PC-3 (cell line): ENCODE measurements around the gene NAGLU. TPM values are rescaled to one million over a fixed set of nuclear protein-coding genes. Genes with fewer than 3 reads are reported as not detected.
"Not testable (repeated sequence)": the region's sequence is repeated elsewhere in the genome, so short reads cannot be mapped to it uniquely, and the experiment has no call there.

ENCODE experiments used
- ATAC-seq: fragments of 200-7000 bp; cut with Tn5 transposase; 2 replicates; pipeline ENCODE4 v1.9.1; 2020; ENCODE audit warnings: mild to moderate bottlenecking, moderate library complexity
- BruUV-seq: library from RNA; stranded (reverse); fragments of 400-500 nt; replicated peaks from 2 replicates; lab custom pipeline; 2021; lab: Mats Ljungman, UMichigan
- CTCF ChIA-PET: fragments of 300-600 bp; sonication (Branson Sonifier 250); formaldehyde crosslinking; loops from one replicate; lab custom pipeline; 2022; ENCODE audit warnings: antibody characterized with exemption; lab: Charles Lee
- POLR2A ChIA-PET: fragments of 300-600 bp; sonication (Branson Sonifier 250); formaldehyde crosslinking; loops from one replicate; lab custom pipeline; 2022; ENCODE audit warnings: antibody characterized with exemption; ENCODE audit not compliant: unreplicated experiment; lab: Charles Lee
- DNase-seq: peaks from one replicate; pipeline ENCODE4 v3.0.0-alpha.2; 2015
- H2AFZ ChIP-seq: fragments of 300-600 bp; sonication (generic); 2 replicates; pipeline ENCODE4 v1.6.0; 2016; ENCODE audit warnings: antibody characterized with exemption, low read length
- H3F3A ChIP-seq: fragments of 300-600 bp; sonication (generic); one replicate; pipeline ENCODE4 v1.6.0; 2017; ENCODE audit warnings: antibody characterized with exemption, low read length, control low read depth, mild to moderate bottlenecking; ENCODE audit not compliant: unreplicated experiment
- H3K27ac ChIP-seq: fragments of 300-600 bp; sonication (generic); 2 replicates; pipeline ENCODE4 v1.5.1; 2016; ENCODE audit warnings: mild to moderate bottlenecking, low read length
- H3K27me3 ChIP-seq: fragments of 300-600 bp; sonication (generic); 2 replicates; pipeline ENCODE4 v1.6.1; 2016; ENCODE audit warnings: low read length, mixed read lengths
- H3K36me3 ChIP-seq: fragments of 300-600 bp; sonication (generic); 2 replicates; pipeline ENCODE4 v1.6.1; 2016; ENCODE audit warnings: low read depth, mixed run types, low read length, mixed read lengths
- H3K4me1 ChIP-seq: fragments of 300-600 bp; sonication (generic); 2 replicates; pipeline ENCODE4 v1.5.1; 2016; ENCODE audit warnings: low read length; ENCODE audit not compliant: insufficient read depth
- H3K4me2 ChIP-seq: fragments of 300-600 bp; sonication (generic); 2 replicates; pipeline ENCODE4 v1.6.0; 2016; ENCODE audit warnings: low read length
- H3K4me3 ChIP-seq: fragments of 300-600 bp; sonication (generic); 2 replicates; pipeline ENCODE4 v1.5.1; 2016; ENCODE audit warnings: mild to moderate bottlenecking, low read length, mixed read lengths
- H3K79me2 ChIP-seq: fragments of 300-600 bp; sonication (generic); 2 replicates; pipeline ENCODE4 v1.6.1; 2017; ENCODE audit warnings: low read length, mixed read lengths
- H3K9ac ChIP-seq: fragments of 300-600 bp; sonication (generic); 2 replicates; pipeline ENCODE4 v1.6.0; 2016; ENCODE audit warnings: mild to moderate bottlenecking, low read length
- H3K9me2 ChIP-seq: fragments of 300-600 bp; sonication (generic); replicated peaks from 2 replicates; pipeline ENCODE4 v1.6.1; 2016; ENCODE audit warnings: mixed run types, low read length, mixed read lengths
- H3K9me3 ChIP-seq: fragments of 300-600 bp; sonication (generic); 2 replicates; pipeline ENCODE4 v1.6.1; 2016; ENCODE audit warnings: low read length, mixed read lengths
- H4K20me1 ChIP-seq: fragments of 300-600 bp; sonication (generic); 2 replicates; pipeline ENCODE4 v1.6.1; 2016; ENCODE audit warnings: low read length, mixed read lengths
- EZH2 ChIP-seq: fragments of 300-600 bp; sonication (generic); IDR thresholded peaks from one replicate; pipeline ENCODE4 v1.6.1; 2017; ENCODE audit warnings: antibody characterized with exemption, mild to moderate bottlenecking, low read length; ENCODE audit not compliant: unreplicated experiment
- EZH2phosphoT487 ChIP-seq: fragments of 300-600 bp; sonication (generic); IDR thresholded peaks from 2 replicates; pipeline ENCODE4 v1.6.1; 2018; ENCODE audit warnings: mild to moderate bottlenecking, antibody characterized with exemption, low read length, borderline replicate concordance
- intact Hi-C: fragments of 100-400 bp; cut with micrococcal nuclease; formaldehyde crosslinking; loops from 2 replicates; pipeline ENCODE4 v1.9.0; 2023
- total RNA-seq: library from RNA; depleted of rRNA; stranded (reverse); fragments of >200 nt; gene quantifications from 2 replicates; pipeline ENCODE4 v1.2.3, GENCODE V29; 2014
- TF ChIP-seq, protein P1 (sequence below): fragments of 300-600 bp; sonication (generic); conservative IDR thresholded peaks from 2 replicates; pipeline ENCODE4 v1.5.1; 2017; ENCODE audit warnings: antibody characterized with exemption, low read depth, mild to moderate bottlenecking, low read length

The NAGLU gene
- total RNA-seq, 1 experiment from 2014 or later, result 4.9 TPM

DNA sequence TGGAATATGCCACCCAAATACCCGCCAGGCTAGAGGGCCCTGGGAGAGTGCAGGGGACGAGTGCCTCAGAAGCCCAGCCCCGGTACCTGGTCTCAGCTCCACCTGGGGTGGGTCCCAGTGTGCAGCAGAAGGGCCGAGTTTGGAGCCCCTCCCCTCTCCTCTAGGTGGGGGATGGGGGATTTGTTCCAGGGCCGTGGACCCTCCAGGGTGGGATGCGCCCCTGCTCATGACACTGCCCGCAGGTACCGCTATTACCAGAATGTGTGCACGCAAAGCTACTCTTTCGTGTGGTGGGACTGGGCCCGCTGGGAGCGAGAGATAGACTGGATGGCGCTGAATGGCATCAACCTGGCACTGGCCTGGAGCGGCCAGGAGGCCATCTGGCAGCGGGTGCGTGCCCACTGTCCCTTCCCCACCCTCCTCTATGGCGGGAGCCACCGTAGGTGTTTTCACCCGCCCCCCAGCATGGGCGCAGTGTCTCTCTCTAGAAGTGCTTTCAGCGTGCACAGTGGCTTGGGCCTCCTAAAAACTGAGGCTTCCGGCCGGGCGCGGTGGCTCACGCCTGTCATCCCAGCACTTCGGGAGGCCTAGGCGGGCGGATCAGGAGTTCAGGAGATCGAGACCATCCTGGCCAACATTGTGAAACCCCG, 1.2 kb downstream of the NAGLU start:
- DNase-seq (no peak), ATAC-seq (no peak)
- H3K4me3 ChIP-seq, result peak overlapping the region; percentile 68
- H3K27ac ChIP-seq, result no peak overlapping the region
- ChIA-PET POLR2A (no interaction called here), CTCF (interaction anchor here (1.0 kb wide), 1 partner anchor 71 kb away, joined by 3 read pairs; no protein-coding TSS in a partner anchor)
- H3K9ac ChIP-seq, result peak overlapping the region; percentile 52; the same call in 1 of the 2 replicates
- no peaks in the 10 kb centered on the region for H3K36me3 ChIP-seq
- H3K9me2 ChIP-seq, result no peaks in the 10 kb centered on the region
- H3K4me1 ChIP-seq, result peaks cover 23% of the 10 kb centered on the region
- H3K9me3 ChIP-seq, result no peaks in the 10 kb centered on the region
- TF ChIP-seq EZH2phosphoT487 (no peak), EZH2 (no peak)
- TF ChIP-seq, protein P1, sequence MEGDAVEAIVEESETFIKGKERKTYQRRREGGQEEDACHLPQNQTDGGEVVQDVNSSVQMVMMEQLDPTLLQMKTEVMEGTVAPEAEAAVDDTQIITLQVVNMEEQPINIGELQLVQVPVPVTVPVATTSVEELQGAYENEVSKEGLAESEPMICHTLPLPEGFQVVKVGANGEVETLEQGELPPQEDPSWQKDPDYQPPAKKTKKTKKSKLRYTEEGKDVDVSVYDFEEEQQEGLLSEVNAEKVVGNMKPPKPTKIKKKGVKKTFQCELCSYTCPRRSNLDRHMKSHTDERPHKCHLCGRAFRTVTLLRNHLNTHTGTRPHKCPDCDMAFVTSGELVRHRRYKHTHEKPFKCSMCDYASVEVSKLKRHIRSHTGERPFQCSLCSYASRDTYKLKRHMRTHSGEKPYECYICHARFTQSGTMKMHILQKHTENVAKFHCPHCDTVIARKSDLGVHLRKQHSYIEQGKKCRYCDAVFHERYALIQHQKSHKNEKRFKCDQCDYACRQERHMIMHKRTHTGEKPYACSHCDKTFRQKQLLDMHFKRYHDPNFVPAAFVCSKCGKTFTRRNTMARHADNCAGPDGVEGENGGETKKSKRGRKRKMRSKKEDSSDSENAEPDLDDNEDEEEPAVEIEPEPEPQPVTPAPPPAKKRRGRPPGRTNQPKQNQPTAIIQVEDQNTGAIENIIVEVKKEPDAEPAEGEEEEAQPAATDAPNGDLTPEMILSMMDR, result no peak
- H3K4me2 ChIP-seq, result peak overlapping the region; percentile 85
- H2AFZ ChIP-seq, result no peak overlapping the region
- intact Hi-C loops, result no loop called here
- H3K79me2 ChIP-seq, result no peaks in the 10 kb centered on the region
- no peaks in the 10 kb centered on the region for H3K27me3 ChIP-seq
- no TSS peak for BruUV-seq
- no peaks in the 10 kb centered on the region for H3F3A ChIP-seq
- no peaks in the 10 kb centered on the region for H4K20me1 ChIP-seq

DNA sequence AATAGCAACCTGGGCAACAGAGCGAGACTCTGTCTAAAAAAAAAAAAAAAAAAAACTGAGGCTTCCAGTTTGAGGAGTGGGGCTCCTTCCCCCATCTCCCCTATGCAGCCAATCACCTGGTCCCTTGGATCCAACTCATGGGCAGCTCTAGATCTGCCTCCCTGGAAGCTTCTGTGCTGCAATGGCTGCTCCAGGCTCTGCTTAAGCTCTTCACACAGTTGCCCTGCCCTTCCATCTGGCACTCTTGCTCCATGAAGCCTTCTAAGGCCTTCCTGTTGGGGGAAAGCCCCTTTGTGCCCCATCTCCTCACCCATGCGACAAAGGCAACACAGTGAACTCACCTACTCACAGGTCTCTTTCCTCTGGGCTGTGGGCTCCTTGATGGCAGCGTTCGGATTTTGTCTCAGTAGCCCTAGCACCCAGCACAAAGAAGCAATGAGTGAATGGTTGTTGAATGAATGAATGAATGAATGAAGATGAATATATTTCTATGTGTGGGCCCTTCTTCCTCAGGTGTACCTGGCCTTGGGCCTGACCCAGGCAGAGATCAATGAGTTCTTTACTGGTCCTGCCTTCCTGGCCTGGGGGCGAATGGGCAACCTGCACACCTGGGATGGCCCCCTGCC, 1.9 kb downstream of the NAGLU start:
- TF ChIP-seq, protein P1, result no peak
- intact Hi-C loops, result no loop called here
- Histone ChIP-seq H3K79me2 (no peaks in the 10 kb centered on the region), H3K27me3 (no peaks in the 10 kb centered on the region), H3F3A (no peaks in the 10 kb centered on the region), H3K27ac (no peak overlapping the region), H3K4me1 (peaks cover 23% of the 10 kb centered on the region), H3K4me2 (no peak overlapping the region), H2AFZ (no peak overlapping the region), H3K36me3 (no peaks in the 10 kb centered on the region), H3K4me3 (no peak overlapping the region), H3K9me3 (no peaks in the 10 kb centered on the region), H4K20me1 (no peaks in the 10 kb centered on the region), H3K9ac (no peak overlapping the region), H3K9me2 (no peaks in the 10 kb centered on the region)
- POLR2A ChIA-PET, result no interaction called here
- DNase-seq, result no peak
- BruUV-seq, result no TSS peak
- ATAC-seq, result no peak
- CTCF ChIA-PET, result no interaction called here

DNA sequence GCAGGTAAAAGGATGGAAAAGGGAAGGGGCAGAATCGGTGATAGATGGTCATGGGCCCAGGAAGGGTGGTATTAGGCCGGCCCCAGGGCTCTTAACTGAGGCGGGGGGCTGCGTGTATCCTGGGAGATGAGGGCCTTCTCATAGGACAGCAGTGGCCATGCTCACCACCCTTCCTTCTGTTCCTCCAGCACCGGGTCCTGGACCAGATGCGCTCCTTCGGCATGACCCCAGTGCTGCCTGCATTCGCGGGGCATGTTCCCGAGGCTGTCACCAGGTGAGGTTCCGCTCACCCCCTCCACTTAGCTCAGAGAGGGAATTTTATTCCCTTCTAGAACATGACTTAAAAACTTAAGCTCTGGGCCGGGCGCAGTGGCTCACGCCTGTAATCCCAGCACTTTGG, 2.4 kb downstream of the NAGLU start:
- no peaks in the 10 kb centered on the region for H3K9me2 ChIP-seq
- no peaks in the 10 kb centered on the region for H4K20me1 ChIP-seq
- H3K4me3 ChIP-seq, result no peak overlapping the region
- H3K4me1 ChIP-seq, result peaks cover 23% of the 10 kb centered on the region
- no peak overlapping the region for H3K9ac ChIP-seq
- no peaks in the 10 kb centered on the region for H3F3A ChIP-seq
- no peaks in the 10 kb centered on the region for H3K9me3 ChIP-seq
- DNase-seq (no peak), ATAC-seq (no peak)
- no peaks in the 10 kb centered on the region for H3K27me3 ChIP-seq
- no peaks in the 10 kb centered on the region for H3K36me3 ChIP-seq
- no peak overlapping the region for H3K4me2 ChIP-seq
- no peak overlapping the region for H3K27ac ChIP-seq
- no TSS peak for BruUV-seq
- POLR2A ChIA-PET, result no interaction called here
- TF ChIP-seq EZH2, result no peak
- TF ChIP-seq EZH2phosphoT487, result no peak
- intact Hi-C loops, result no loop called here
- no peak overlapping the region for H2AFZ ChIP-seq
- CTCF ChIA-PET, result no interaction called here
- no peaks in the 10 kb centered on the region for H3K79me2 ChIP-seq

DNA sequence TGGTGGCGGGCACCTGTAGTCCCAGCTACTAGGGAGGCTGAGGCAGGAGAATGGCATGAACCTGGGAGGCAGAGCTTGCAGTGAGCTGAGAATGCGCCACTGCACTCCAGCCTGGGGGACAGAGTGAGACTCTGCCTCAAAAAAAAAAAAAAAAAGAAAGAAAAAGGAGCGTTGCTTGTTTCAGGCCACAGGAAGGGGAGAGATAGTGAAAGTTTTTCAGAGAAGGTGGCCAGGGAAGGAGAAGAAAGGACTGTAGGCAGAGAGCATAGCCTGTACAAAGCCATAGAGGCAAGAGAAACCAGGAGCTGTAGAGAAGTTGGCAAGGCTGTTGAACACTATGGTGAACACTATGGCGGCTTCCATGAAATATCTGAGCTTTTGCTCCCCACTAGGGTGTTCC, 4.5 kb downstream of the NAGLU start:
- H3K4me3 ChIP-seq, BruUV-seq, H3K4me2 ChIP-seq, H2AFZ ChIP-seq, H3K9me2 ChIP-seq, intact Hi-C loops, ATAC-seq, DNase-seq, H3K27ac ChIP-seq, H3K27me3 ChIP-seq, POLR2A ChIA-PET, H3F3A ChIP-seq, CTCF ChIA-PET, H3K79me2 ChIP-seq, H4K20me1 ChIP-seq, H3K9me3 ChIP-seq, H3K9ac ChIP-seq, H3K36me3 ChIP-seq: not testable (repeated sequence)
- peaks cover 20% of the 10 kb centered on the region for H3K4me1 ChIP-seq
